ENCODE measurements around the gene MMP23B.
"Not testable (repeated sequence)": the region's sequence is repeated elsewhere in the genome, so short reads cannot be mapped to it uniquely, and the experiment has no call there.

The MMP23B gene

DNA sequence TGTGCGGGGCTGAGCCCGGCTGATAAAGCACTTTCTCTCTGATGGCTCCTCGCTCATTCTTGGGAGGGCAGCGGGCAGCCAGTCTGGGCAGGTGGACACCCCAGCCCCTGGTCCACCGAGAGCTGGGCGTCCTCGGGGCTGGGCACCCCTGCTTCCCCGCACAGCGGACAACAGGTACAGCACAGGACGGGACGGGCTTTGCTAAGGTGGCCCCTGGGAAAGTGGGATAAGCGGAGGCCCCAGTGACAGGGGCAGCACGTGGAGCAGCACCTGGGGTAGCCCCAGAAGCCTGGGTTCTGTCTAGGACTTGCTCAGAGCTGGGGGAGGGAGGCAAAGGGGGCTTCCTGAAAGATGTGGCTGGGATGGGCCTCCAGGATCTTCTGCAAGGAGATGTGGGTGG, 2.6 kb downstream of the MMP23B start:
- not testable (repeated sequence) for DNase-seq

- not testable (repeated sequence) for DNase-seq
Observed at GRCh38 chr1:1636621-1637478, 4.9 kb downstream of the MMP23B start.

DNA sequence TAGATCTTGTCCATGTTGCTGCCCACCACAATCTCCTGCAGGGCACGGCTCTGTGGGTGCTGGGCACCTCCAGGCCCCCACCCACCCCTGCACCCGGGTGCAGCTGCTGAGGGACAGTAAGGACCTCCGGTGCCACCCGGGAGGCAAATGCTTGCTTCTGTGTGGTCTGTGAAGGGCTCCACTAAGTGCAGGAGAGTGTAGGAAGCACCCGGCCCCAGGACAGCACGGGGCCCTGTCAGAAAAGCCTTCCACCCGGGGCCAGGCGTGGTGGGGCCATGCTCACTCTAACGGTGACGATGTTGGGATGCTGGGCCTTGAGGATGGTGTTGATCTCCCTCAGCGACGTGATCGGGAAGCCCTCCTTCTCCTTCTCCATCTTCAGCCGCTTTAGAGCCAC, 5.5 kb downstream of the MMP23B start:
- not testable (repeated sequence) for DNase-seq

- not testable (repeated sequence) for DNase-seq
Observed at GRCh38 chr1:1638528-1638927, 6.6 kb downstream of the MMP23B start.

DNA sequence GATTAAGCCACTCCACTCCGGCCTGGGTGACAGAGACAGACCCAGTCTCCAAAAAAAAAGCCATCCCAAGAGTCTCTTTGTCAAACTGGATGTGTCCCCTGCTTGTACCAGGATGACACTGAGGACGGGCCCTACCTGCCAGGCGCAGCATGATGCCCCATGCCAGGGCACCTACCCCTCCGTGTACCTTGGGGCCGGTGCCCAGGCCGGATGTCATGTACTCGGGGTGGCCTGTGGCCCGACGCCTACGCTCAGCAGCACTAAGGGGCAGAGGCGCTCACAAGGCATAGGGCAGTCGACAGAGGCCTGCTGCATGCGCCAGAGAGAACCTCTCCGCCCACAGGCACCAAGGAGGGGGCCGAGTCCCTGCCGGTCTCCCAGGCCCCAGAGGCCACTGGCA, 7.4 kb downstream of the MMP23B start:
- DNase-seq = not testable (repeated sequence)

GRCh38 chr1:1640081-1640480, 8.1 kb downstream of the MMP23B start:
- DNase-seq = not testable (repeated sequence)

GRCh38 chr1:1640711-1641461, 8.9 kb downstream of the MMP23B start:
- not testable (repeated sequence) for DNase-seq

DNA sequence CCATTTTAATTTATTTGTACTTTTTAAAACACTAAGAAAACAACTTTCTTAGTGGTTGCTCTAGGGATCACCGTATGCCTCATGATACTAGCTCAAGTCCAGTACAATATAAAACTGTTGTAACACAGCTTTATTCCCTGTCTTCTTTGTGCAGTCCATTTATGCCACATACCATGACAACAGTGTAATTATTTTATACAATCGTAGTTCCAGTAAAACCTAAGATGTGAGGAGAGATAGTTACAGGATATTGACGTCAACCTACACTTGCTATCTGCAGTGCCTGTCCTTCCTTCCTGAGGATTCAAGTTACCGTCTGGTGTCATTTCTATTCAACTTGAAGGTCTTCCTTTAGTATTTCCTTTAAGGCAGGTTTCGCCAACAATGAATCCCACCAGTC, 14.4 kb downstream of the MMP23B start:
- DNase-seq = not testable (repeated sequence)

DNA sequence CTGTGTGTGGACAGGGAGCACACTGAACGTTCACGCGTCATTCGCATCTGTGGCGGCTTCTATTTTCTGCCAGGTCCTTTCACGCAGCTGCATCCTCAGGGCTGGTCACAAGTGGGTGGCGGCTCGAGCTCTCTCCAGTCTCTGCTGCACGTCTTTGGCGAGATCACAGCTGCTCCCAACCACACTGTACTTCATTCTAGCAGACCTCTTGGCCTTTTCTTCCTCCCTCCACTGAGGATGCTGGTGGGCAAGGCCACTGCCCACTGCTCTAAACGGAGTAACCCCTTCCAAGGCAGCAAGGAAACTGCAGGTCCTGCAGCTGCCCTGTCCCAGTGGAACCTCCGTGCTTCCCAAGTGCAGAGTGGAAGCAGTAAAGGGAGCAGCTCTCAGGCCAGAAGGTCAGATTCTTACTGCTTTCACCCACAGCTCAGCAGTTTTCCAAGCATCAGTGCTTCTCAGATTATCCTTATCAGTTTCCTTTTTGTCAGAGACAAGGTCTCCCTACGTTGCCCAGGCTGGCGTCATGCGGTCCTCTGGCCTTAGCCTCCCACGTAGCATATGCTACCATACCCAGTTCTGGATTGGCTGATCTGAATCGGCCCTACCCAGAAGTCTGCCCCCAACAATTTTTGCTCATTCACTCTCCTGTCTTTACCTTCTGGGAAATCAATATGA, 15.7 kb downstream of the MMP23B start:
- DNase-seq = peak; percentile 82

DNA sequence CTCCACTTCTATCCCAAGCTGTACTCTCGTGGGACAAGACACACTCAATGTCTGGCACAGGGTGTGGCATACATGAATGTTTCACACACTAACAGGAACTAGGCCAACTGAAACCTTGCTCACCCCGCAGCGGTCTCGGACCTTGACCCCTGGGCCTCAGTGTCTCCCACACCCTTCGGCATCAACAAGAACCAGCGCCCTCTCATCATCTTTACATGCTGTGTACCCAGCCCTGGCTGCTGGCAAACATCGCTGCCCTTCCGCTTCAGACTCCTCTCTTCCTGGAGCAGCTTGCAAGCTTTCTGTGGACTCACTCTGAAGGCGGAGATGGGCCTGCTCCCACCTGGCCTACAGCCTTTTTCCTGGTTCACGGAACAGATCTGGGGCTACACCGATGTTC, 16.3 kb downstream of the MMP23B start:
- DNase-seq = not testable (repeated sequence)

GRCh38 chr1:1658583-1659549, 26.9 kb downstream of the MMP23B start, which contains the start of gene CDK11B:
Gene CDK11B (minus strand): TSS chr1:1659004. CDS start chr1:1657485, 1,519 bp downstream.
- peak; percentile 98 for DNase-seq

DNA sequence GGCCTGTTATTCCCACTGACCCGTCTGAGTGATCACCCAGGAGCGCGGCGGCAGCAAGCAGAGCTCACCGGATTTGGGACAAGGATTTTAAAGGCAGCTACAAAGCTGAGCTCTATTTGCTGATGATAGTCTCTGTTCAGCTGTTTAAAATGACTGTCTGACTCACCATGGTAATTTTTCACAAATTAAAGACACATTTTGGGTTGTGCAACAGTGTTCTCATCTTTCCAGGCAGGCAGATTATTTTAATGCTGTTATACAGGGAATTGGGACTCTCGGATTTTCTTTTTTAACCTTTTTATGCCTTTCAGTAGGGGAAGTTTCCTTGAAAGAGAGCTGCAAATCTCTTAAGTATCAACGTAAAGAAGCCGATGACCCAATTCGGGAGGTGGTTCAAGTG, 30.4 kb downstream of the MMP23B start:
- DNase-seq = not testable (repeated sequence)

DNA sequence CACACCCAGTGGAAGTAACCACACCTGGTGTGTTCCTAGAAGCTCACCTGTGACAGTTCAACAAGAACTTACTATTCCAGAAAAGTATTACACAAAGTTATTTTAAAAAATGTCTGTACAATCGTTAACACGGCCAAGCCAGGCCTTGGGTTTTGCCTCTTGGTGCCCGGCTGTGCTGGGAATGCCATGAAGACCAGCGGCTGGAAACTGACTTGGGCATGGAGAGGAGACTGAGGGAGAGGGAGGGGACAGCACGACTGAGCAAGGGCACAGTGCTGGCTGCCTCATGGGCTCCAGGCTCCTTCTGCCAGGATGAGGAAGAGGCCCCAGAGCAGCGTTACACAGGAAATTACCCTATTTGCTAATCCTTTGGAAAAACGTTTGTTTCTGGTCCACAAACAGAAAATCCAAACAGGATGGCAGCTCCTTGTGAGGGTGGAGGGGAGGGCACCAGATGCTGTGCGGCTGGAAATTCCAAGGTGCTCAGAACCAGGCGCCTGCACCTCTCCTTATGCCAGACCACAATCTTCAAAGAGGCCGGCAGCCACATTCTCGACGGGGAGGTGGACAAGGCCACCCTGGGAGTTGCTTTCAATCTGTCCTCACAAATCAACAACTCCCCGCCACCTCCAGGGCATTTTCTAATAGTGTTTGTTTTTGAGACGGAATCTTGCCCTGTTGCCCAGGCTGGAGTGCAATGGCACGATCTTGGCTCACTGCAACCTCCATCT, 31.0 kb downstream of the MMP23B start:
- not testable (repeated sequence) for DNase-seq

- DNase-seq = not testable (repeated sequence)
Observed at GRCh38 chr1:1664318-1664717, 32.3 kb downstream of the MMP23B start.

DNA sequence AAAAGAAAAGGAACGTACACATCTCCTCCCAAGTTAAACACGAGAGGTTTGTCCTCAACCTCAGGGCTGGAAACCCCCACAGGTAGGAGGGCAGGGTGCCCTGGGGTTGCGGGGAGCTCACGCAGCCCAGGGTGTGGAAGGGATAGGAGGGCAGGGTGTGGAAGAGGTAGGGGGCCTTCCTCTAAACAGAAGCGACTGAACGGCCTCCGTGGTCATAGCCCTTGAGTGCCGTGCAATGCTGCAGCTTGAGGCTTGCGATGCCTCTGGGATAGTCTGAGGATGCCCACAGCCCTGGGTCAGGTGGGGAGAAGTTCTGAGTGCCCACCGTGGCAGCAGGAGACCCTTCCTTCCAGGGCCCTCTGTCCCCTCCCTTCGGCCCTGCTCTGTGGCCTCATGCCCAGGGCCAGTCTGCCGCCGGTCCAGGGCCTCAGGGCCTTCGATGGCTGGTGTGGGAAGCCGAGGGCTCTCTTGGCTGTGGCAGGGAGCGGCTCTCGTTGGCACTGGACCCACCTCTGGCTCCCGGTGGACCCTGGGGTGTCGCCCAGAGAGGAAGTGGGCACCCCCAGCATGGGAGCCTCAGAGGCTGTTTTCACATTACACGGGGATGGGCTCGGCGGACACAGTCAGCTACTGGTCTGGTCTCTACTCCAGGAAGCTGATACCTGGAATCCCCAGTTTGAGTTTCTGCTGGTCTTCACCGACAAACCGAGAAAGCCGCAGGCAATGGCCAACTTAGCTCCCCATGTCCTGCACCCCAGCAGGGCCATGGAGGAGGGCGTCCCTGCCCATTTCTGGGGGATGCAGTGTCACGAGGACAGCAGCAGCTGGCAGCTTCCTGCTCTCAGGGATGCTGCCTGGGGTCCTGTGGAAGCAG, 33.2 kb downstream of the MMP23B start:
- no peak for DNase-seq

DNA sequence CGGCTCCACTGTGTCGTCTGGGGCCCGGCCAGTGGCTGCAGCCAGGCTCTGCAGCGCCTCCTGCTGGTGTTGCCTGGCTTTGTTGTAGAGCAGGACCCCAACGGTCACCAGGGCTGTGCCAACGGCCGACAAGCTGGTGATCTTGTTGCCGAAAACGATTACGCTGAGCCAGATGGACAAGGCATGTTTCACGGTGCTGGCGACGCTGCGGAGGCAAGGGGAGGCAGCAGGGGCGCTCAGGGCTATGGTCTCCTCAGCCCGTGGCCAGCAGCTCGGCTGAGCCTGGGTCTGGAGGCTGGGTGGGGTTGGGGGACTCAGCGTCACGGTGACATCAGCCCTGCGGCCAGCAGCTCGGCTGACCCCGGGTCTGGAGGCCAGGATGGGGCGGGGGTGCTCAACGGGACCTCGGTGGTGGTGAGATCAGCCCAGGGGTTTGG, 33.9 kb downstream of the MMP23B start:
- peak; percentile 43 for DNase-seq

GRCh38 chr1:1666526-1666925, 34.6 kb downstream of the MMP23B start:
- DNase-seq = no peak

DNA sequence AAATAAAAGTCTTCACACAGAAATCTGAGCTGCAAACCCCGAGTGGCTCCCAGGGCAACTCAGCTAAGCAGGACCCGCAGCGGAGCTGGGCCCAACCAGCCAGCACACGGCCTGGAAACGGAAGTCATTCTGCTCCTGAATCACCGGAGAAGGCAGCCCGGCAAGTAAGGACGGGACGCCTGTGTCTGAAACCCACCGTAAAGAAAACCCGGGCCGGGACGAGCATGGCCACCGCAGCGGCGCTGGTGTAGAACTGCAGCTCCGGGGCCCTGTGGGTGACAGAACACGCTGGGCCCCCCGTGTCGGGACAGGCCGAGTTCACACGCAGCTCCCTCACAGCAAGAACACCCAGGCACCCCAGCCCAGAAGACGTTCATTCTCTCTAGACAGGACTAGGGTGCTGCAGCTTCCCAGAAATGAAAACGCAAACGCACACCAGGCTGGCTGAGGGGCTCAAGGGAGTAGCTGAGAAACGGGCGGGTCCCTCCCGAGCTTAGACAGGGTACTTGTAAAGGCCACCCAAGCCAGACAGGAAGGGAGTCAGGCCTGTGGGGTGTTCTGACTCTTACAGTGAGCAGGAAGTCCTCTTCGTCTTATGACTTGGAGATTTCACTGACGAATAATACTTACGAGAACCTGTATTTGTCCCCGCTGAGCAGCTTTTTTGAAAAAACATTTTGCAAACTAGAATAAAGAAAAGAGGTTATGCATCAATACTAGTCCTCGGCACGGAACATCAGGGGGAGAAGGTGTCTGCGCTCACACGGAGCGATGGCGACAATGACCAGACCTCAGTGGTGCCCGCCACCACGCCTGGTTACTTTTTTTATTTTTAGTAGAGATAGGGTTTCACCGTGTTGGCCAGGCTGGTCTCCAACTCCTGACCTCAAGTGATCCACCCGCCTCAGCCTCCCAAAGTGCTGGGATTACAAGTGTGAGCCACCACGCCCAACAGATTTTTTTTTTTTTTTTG, 37.8 kb downstream of the MMP23B start:
- DNase-seq = no peak

GRCh38 chr1:1670866-1671265, 38.9 kb downstream of the MMP23B start:
- no peak for DNase-seq
